Epithelial cell of proximal tubule (primary cell): ENCODE results near the gene NDN. TPM values are rescaled to one million over a fixed set of nuclear protein-coding genes. Genes with fewer than 3 reads are reported as not detected.

ENCODE experiments used
- DNase-seq: peaks from one replicate; pipeline ENCODE4 v3.0.0-alpha.2; 2011; ENCODE audit warnings: low read depth
- H3K4me3 ChIP-seq: 2 replicates; pipeline ENCODE4 v1.5.1; 2011; ENCODE audit warnings: low read depth, mild to moderate bottlenecking, low read length
- CTCF ChIP-seq: conservative IDR thresholded peaks from 2 replicates; pipeline ENCODE4 v1.5.1; 2012; ENCODE audit warnings: low read depth, mild to moderate bottlenecking, low read length
- total RNA-seq: library from RNA; depleted of rRNA; stranded (reverse); fragments of >200 nt; gene quantifications from 2 replicates; pipeline ENCODE4 v1.2.3, GENCODE V29; 2015

NDN gene
- total RNA-seq, 1 donor from 2014 or later: 77.3 TPM

- no peak for TF ChIP-seq CTCF
- DNase-seq: no peak
- H3K4me3 ChIP-seq: no peak within 1 kb of the TSS
Observed at GRCh38 chr15:23647421-23648370, 39.4 kb downstream of the NDN start, which contains the start of gene MAGEL2. Gene MAGEL2 (minus strand): TSS chr15:23647867. CDS start chr15:23647742, 125 bp downstream.

GRCh38 chr15:23647001-23647295 is 40.2 kb downstream of the NDN start:
- no peak for TF ChIP-seq CTCF
- no peak overlapping the region for H3K4me3 ChIP-seq
- DNase-seq: no peak

- no peak for DNase-seq
- no peak overlapping the region for H3K4me3 ChIP-seq
- TF ChIP-seq CTCF: no peak
Observed at GRCh38 chr15:23646165-23647000, 40.7 kb downstream of the NDN start.

GRCh38 chr15:23645371-23646164 is 41.5 kb downstream of the NDN start:
- no peak for DNase-seq
- TF ChIP-seq CTCF: no peak

GRCh38 chr15:23644829-23645228 is 42.3 kb downstream of the NDN start:
- no peak for TF ChIP-seq CTCF
- DNase-seq: no peak

More at GRCh38 chr15:23645371-23646164, 41.5 kb downstream of the NDN start:
- no peak overlapping the region for H3K4me3 ChIP-seq

GRCh38 chr15:23642413-23643044 is 44.6 kb downstream of the NDN start:
- no peak overlapping the region for H3K4me3 ChIP-seq
- no peak for DNase-seq
- peak; percentile 70 for TF ChIP-seq CTCF

More at GRCh38 chr15:23644829-23645228, 42.3 kb downstream of the NDN start:
- H3K4me3 ChIP-seq: no peak overlapping the region
